ENCODE results near the gene PDE11A.

Gene PDE11A

GRCh38 chr2:177897278-177897677, 175.3 kb downstream of the PDE11A start:
- Histone ChIP-seq H3K27me3 (ENCODE audit: control insufficient read depth, insufficient read depth, low read length) (no peaks in the 10 kb centered on the region), H3K4me2 (ENCODE audit: low read length) (no peak overlapping the region), H3K27ac (no peak overlapping the region), H3K36me3 (ENCODE audit: control insufficient read depth, insufficient read depth, low read length) (no peaks in the 10 kb centered on the region), H3K4me3 (ENCODE audit: low read depth, low read length) (no peak overlapping the region), H3K9ac (no peak overlapping the region), H2AFZ (no peak overlapping the region), H3K4me1 (peaks cover 7% of the 10 kb centered on the region), H3K79me2 (no peaks in the 10 kb centered on the region), H3K9me3 (ENCODE audit: control insufficient read depth, low read length) (no peaks in the 10 kb centered on the region)
- TF ChIP-seq, protein P1, sequence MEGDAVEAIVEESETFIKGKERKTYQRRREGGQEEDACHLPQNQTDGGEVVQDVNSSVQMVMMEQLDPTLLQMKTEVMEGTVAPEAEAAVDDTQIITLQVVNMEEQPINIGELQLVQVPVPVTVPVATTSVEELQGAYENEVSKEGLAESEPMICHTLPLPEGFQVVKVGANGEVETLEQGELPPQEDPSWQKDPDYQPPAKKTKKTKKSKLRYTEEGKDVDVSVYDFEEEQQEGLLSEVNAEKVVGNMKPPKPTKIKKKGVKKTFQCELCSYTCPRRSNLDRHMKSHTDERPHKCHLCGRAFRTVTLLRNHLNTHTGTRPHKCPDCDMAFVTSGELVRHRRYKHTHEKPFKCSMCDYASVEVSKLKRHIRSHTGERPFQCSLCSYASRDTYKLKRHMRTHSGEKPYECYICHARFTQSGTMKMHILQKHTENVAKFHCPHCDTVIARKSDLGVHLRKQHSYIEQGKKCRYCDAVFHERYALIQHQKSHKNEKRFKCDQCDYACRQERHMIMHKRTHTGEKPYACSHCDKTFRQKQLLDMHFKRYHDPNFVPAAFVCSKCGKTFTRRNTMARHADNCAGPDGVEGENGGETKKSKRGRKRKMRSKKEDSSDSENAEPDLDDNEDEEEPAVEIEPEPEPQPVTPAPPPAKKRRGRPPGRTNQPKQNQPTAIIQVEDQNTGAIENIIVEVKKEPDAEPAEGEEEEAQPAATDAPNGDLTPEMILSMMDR (IDR thresholded peaks at IDR 0.05), result no peak

DNA sequence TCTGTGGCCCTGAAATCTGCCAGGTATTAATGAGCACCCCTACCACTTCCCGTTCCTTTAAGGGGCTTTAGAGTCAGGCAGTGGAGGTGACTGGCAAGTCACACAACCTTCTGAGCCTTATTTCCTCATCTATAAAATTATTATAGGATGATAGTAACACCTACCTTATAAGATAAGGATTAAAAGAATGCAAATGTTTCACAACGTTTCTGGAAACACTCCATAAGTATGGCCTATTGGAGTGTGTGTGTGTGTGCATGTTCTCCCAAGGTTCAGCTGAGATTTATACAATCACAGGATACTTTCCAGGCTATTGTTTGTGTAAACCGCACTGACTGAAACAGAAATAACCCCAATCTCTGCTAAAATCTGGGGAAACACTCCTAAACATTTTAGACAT, 176.0 kb downstream of the PDE11A start:
- Histone ChIP-seq H3K9ac (no peak overlapping the region), H3K79me2 (no peaks in the 10 kb centered on the region), H3K9me3 (ENCODE audit: control insufficient read depth, low read length) (no peaks in the 10 kb centered on the region), H2AFZ (no peak overlapping the region), H3K36me3 (ENCODE audit: control insufficient read depth, insufficient read depth, low read length) (no peaks in the 10 kb centered on the region), H3K27ac (no peak overlapping the region), H3K4me3 (ENCODE audit: low read depth, low read length) (no peak overlapping the region), H3K27me3 (ENCODE audit: control insufficient read depth, insufficient read depth, low read length) (no peaks in the 10 kb centered on the region), H3K4me1 (peaks cover 7% of the 10 kb centered on the region), H3K4me2 (ENCODE audit: low read length) (no peak overlapping the region)
- TF ChIP-seq, protein P1 (IDR thresholded peaks at IDR 0.05), result no peak

GRCh38 chr2:177894546-177894945, 178.0 kb downstream of the PDE11A start:
- Histone ChIP-seq H3K4me3 (ENCODE audit: low read depth, low read length) (no peak overlapping the region), H3K4me2 (ENCODE audit: low read length) (no peak overlapping the region), H2AFZ (no peak overlapping the region), H3K9me3 (ENCODE audit: control insufficient read depth, low read length) (no peaks in the 10 kb centered on the region), H3K9ac (no peak overlapping the region), H3K27me3 (ENCODE audit: control insufficient read depth, insufficient read depth, low read length) (no peaks in the 10 kb centered on the region), H3K4me1 (peaks cover 7% of the 10 kb centered on the region), H3K27ac (no peak overlapping the region), H3K79me2 (no peaks in the 10 kb centered on the region), H3K36me3 (ENCODE audit: control insufficient read depth, insufficient read depth, low read length) (no peaks in the 10 kb centered on the region)
- TF ChIP-seq, protein P1 (IDR thresholded peaks at IDR 0.05), result no peak

DNA sequence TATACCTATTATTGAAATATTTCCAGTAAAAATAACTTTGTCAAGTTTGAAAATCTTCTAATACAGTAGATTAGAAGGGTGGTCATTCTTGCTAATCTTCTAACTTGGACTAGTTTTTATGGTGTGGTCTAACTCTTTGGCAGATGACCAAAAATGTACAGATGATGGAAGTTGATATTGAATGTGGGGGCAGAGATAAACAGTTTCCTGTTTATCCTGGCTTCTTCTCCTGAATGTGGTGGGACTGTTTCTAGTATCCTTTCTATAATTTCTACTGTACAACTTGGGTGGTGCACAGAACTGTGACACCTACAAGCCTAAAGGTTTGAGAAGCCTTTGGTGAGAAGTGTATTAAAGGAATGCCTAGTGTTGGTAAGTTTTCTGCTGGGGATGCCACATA, 178.7 kb downstream of the PDE11A start:
- no peak overlapping the region for H3K9ac ChIP-seq
- TF ChIP-seq, protein P1 (IDR thresholded peaks at IDR 0.05), result no peak
- no peak overlapping the region for H3K4me2 ChIP-seq (ENCODE audit: low read length)
- no peak overlapping the region for H3K4me3 ChIP-seq (ENCODE audit: low read depth, low read length)
- no peak overlapping the region for H3K27ac ChIP-seq
- no peaks in the 10 kb centered on the region for H3K79me2 ChIP-seq
- no peaks in the 10 kb centered on the region for H3K36me3 ChIP-seq (ENCODE audit: control insufficient read depth, insufficient read depth, low read length)
- H2AFZ ChIP-seq, result no peak overlapping the region
- no peaks in the 10 kb centered on the region for H3K9me3 ChIP-seq (ENCODE audit: control insufficient read depth, low read length)
- H3K27me3 ChIP-seq (ENCODE audit: control insufficient read depth, insufficient read depth, low read length), result no peaks in the 10 kb centered on the region
- peaks cover 9% of the 10 kb centered on the region for H3K4me1 ChIP-seq

DNA sequence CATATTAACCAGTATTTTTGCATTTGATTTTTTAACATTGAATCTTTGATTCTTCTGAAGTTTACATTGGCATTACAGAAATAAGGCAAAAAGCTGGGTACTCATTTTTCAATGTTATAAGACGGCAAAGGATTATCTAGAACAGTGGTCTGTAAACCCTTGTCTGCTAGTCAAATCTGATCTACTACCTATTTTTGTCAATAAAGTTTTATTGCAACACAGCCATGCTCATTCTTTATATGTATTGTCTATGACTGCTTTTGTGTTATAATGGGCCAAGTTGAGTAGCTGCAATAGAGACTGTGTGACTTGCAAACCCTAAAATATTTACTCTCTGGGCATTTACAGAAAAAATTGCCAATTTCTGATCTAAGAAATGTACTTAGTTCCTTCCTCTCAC, 181.0 kb downstream of the PDE11A start:
- H3K9me3 ChIP-seq (ENCODE audit: control insufficient read depth, low read length), result no peaks in the 10 kb centered on the region
- no peaks in the 10 kb centered on the region for H3K79me2 ChIP-seq
- H3K27me3 ChIP-seq (ENCODE audit: control insufficient read depth, insufficient read depth, low read length), result no peaks in the 10 kb centered on the region
- H3K4me2 ChIP-seq (ENCODE audit: low read length), result no peak overlapping the region
- TF ChIP-seq, protein P1 (IDR thresholded peaks at IDR 0.05), result no peak
- no peak overlapping the region for H3K9ac ChIP-seq
- H3K4me1 ChIP-seq, result peaks cover 18% of the 10 kb centered on the region
- no peak overlapping the region for H3K4me3 ChIP-seq (ENCODE audit: low read depth, low read length)
- no peak overlapping the region for H2AFZ ChIP-seq
- no peak overlapping the region for H3K27ac ChIP-seq
- H3K36me3 ChIP-seq (ENCODE audit: control insufficient read depth, insufficient read depth, low read length), result no peaks in the 10 kb centered on the region

Data from parathyroid adenoma (tissue), 2 donors.